NCI-H1694 treated with DMSO at 0.1 percent for 48 hours (cell line): ENCODE data around the gene FOCAD.
A peak's percentile ranks its signal among the peaks of the same experiment; 100 is the strongest.
"Not testable (repeated sequence)": the region's sequence is repeated elsewhere in the genome, so short reads cannot be mapped to it uniquely, and the experiment has no call there.

Experiments
- DNase-seq: peaks from one replicate; lab custom pipeline; 2025; lab: John Stamatoyannopoulos, UW

Gene FOCAD

GRCh38 chr9:20673537-20673936 is 10.5 kb upstream of the FOCAD start:
- DNase-seq, result not testable (repeated sequence)

- DNase-seq, result no peak
Observed at GRCh38 chr9:20681467-20681866, 2.6 kb upstream of the FOCAD start.

- DNase-seq, result peak; percentile 59
Observed at GRCh38 chr9:20683351-20684034, 566 bp upstream of the FOCAD start.

GRCh38 chr9:20684875-20685696 is 1.0 kb downstream of the FOCAD start:
- no peak for DNase-seq

- DNase-seq, result no peak
Observed at GRCh38 chr9:20685769-20686168, 1.7 kb downstream of the FOCAD start.

- no peak for DNase-seq
Observed at GRCh38 chr9:20689833-20690232, 5.8 kb downstream of the FOCAD start.

- DNase-seq, result no peak
Observed at GRCh38 chr9:20692554-20692953, 8.5 kb downstream of the FOCAD start.

- no peak for DNase-seq
Observed at GRCh38 chr9:20693068-20693467, 9.0 kb downstream of the FOCAD start.

- no peak for DNase-seq
Observed at GRCh38 chr9:20694248-20694647, 10.2 kb downstream of the FOCAD start.

- DNase-seq, result no peak
Observed at GRCh38 chr9:20697021-20697719, 13.1 kb downstream of the FOCAD start.

- no peak for DNase-seq
Observed at GRCh38 chr9:20698782-20699181, 14.7 kb downstream of the FOCAD start.

- DNase-seq, result peak; percentile 66
Observed at GRCh38 chr9:20701060-20701459, 17.0 kb downstream of the FOCAD start.

GRCh38 chr9:20702570-20702969 is 18.5 kb downstream of the FOCAD start:
- DNase-seq, result no peak

- no peak for DNase-seq
Observed at GRCh38 chr9:20703146-20703545, 19.1 kb downstream of the FOCAD start.

- DNase-seq, result no peak
Observed at GRCh38 chr9:20707708-20708107, 23.6 kb downstream of the FOCAD start.

GRCh38 chr9:20713172-20713571 is 29.1 kb downstream of the FOCAD start:
- DNase-seq, result no peak

- no peak for DNase-seq
Observed at GRCh38 chr9:20714442-20715415, 30.7 kb downstream of the FOCAD start.

- DNase-seq, result no peak
Observed at GRCh38 chr9:20722221-20722620, 38.2 kb downstream of the FOCAD start.

- DNase-seq, result no peak
Observed at GRCh38 chr9:20725675-20726074, 41.6 kb downstream of the FOCAD start.

GRCh38 chr9:20726144-20726543 is 42.1 kb downstream of the FOCAD start:
- no peak for DNase-seq

- DNase-seq, result no peak
Observed at GRCh38 chr9:20728493-20729220, 44.6 kb downstream of the FOCAD start.
